Body of pancreas (tissue), 4 donors: ENCODE results near the gene ANKRD31. TPM values are rescaled to one million over a fixed set of nuclear protein-coding genes. Genes with fewer than 3 reads are reported as not detected.

ENCODE experiments used
- ATAC-seq: fragments of 150-250 bp; one replicate; pipeline ENCODE4 v1.9.1; 2016
- DNase-seq, 4 donors: peaks; one replicate each; pipeline ENCODE4 v3.0.0-alpha.2; 2019
- H3K27ac ChIP-seq, 4 donors: fragments of 200-600 bp; sonication (generic); 1 replicate in 3 of 4; 2 replicates in 1 of 4; pipeline versions ENCODE4 v1.5.1 to v1.6.1; 2016 to 2019; ENCODE audit warnings: mild to moderate bottlenecking in 1 of 4, mixed read lengths in 1 of 4, moderate library complexity in 1 of 4
- H3K27me3 ChIP-seq, 2 donors: fragments of 200-600 bp; sonication (generic); one replicate each; pipeline ENCODE4 v1.6.0; 2016; ENCODE audit warnings: mild to moderate bottlenecking in 1 of 2
- H3K36me3 ChIP-seq, 2 donors: fragments of 200-600 bp; sonication (generic); replicated peaks in 1 of 2; 2 replicates each; pipeline ENCODE4 v1.5.1; 2016; ENCODE audit warnings: low read depth in 2 of 2; ENCODE audit not compliant: insufficient read depth in 1 of 2
- H3K4me1 ChIP-seq: fragments of 200-600 bp; sonication (generic); one replicate; pipeline ENCODE4 v1.6.0; 2016
- H3K4me3 ChIP-seq, 2 donors: fragments of 200-600 bp; sonication (generic); 1 replicate in 1 of 2; 2 replicates in 1 of 2; pipeline ENCODE4 v1.5.1; 2016 to 2019
- H3K9me3 ChIP-seq, 3 donors: fragments of 200-600 bp; sonication (generic); 1 replicate in 2 of 3; 2 replicates in 1 of 3; pipeline ENCODE4 v1.5.1; 2016
- CTCF ChIP-seq, 7 experiments: fragments of 450-650 bp in 4 of 7; fragments of 200-600 bp in 3 of 7; sonication (generic) in 3 of 7; IDR thresholded peaks; one replicate each; pipeline ENCODE4 v1.5.1; 2016 to 2019; ENCODE audit warnings: antibody characterized with exemption in 7 of 7
- POLR2A ChIP-seq, 3 donors: fragments of 450-650 bp; IDR thresholded peaks; one replicate each; pipeline ENCODE4 v1.6.1; 2016; ENCODE audit warnings: antibody characterized with exemption in 3 of 3, mild to moderate bottlenecking in 2 of 3
- WGBS, 2 donors: methylation state at CpG; one replicate each; pipeline ENCODE4 v1.1.5; 2017; 5-methylcytosine and 5-hydroxymethylcytosine counted together
- intact Hi-C: fragments of 100-400 bp; cut with DNase I; formaldehyde crosslinking; loops from one replicate; pipeline ENCODE4 v1.15.1; 2023
- total RNA-seq, 2 donors: library from RNA; depleted of rRNA; stranded (reverse); fragments of >200 nt; gene quantifications; one replicate each; pipeline ENCODE4 v1.1.0, GENCODE V29; 2016

ANKRD31 gene
- total RNA-seq, 2 donors from 2014 or later, result 0.33 to 0.78 TPM

GRCh38 chr5:75059912-75060545 is 176.6 kb downstream of the ANKRD31 start:
- no peak overlapping the region for H3K4me3 ChIP-seq
- H3K36me3 ChIP-seq, result no peaks in the 10 kb centered on the region
- WGBS, 2 donors, result 64 to 81% methylated on average over 4 of the region's 4 CpGs
- H3K9me3 ChIP-seq, result no peaks in the 10 kb centered on the region
- no peaks in the 10 kb centered on the region for H3K4me1 ChIP-seq
- ATAC-seq (no peak), DNase-seq (no peak)
- H3K27me3 ChIP-seq, result no peaks in the 10 kb centered on the region
- intact Hi-C loops, result loop anchor here (10.0 kb wide), 1 partner anchor 125 kb away; no protein-coding TSS in a partner anchor
- no peak overlapping the region for H3K27ac ChIP-seq
- TF ChIP-seq POLR2A (IDR thresholded peaks at IDR 0.05) (no peak), CTCF (IDR thresholded peaks at IDR 0.05) (no peak)

- intact Hi-C loops, result loop anchor here (10.0 kb wide), 1 partner anchor 124 kb away; no protein-coding TSS in a partner anchor
- Histone ChIP-seq H3K27ac (no peak overlapping the region), H3K4me1 (peaks cover 7% of the 10 kb centered on the region), H3K4me3 (no peak overlapping the region), H3K9me3 (no peaks in the 10 kb centered on the region), H3K36me3 (no peaks in the 10 kb centered on the region), H3K27me3 (no peaks in the 10 kb centered on the region)
- TF ChIP-seq POLR2A (IDR thresholded peaks at IDR 0.05) (no peak), CTCF (IDR thresholded peaks at IDR 0.05) (no peak)
- ATAC-seq (no peak), DNase-seq (no peak)
- 86 to 93% methylated on average over 3 of the region's 3 CpGs for WGBS, 2 donors
Measured at GRCh38 chr5:75058986-75059535, 177.6 kb downstream of the ANKRD31 start.

GRCh38 chr5:75057561-75057960 is 179.1 kb downstream of the ANKRD31 start:
- Histone ChIP-seq H3K27ac (no peak overlapping the region), H3K36me3 (no peaks in the 10 kb centered on the region), H3K9me3 (no peaks in the 10 kb centered on the region), H3K4me3 (no peak overlapping the region), H3K27me3 (no peaks in the 10 kb centered on the region), H3K4me1 (peaks cover 7% of the 10 kb centered on the region)
- TF ChIP-seq POLR2A (IDR thresholded peaks at IDR 0.05) (no peak), CTCF (IDR thresholded peaks at IDR 0.05) (no peak)
- no peak for ATAC-seq
- DNase-seq, result no peak
- 45 to 46% methylated on average over 2 of the region's 2 CpGs for WGBS, 2 donors
- intact Hi-C loops, result loop anchor here (10.0 kb wide), 1 partner anchor 123 kb away; no protein-coding TSS in a partner anchor

- intact Hi-C loops, result loop anchor here (10.0 kb wide), 1 partner anchor 121 kb away; no protein-coding TSS in a partner anchor
- no peak overlapping the region for H3K27ac ChIP-seq
- ATAC-seq, result no peak
Measured at GRCh38 chr5:75055727-75056144, 180.9 kb downstream of the ANKRD31 start.

DNA sequence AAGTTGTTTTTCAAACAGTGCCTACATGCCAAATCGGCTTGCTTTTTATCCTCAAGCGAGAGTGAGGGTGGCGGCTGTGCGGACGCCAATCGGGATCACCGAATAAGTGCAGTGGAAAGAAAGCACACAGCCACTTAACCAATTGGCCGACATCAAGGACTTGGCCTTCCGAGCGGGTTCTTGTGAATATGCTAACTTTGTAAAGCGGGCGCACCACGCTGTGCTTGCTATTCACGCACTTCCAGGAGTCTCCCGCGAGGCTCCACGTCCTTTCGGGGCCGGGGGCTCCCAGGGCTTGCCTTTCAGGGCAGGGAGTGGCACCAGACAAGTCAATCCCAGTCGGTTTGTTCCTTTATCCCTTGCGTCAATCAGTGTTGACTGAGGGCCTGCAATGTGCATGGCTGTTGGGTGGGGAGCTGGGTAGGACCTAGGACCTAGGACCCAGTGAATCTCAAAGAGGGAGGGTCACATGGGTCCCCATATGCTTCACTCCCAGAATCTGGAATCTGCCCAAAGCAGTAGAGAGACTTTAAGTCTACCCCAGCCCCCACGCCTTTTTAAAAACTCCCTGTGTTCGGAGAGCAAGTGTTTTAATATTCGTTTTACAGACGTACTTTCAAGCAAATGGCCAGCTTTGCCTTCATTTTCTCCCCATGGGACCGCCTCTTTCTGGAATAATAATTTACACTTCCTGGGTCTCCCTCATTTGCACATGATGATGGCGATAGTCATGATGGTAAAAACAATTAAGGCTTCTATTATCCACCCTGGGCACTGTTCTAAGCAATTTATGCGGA is 182.3 kb downstream of the ANKRD31 start:
- ATAC-seq, result peak; percentile 25

More at GRCh38 chr5:75055727-75056144, 180.9 kb downstream of the ANKRD31 start:
- Histone ChIP-seq H3K4me1 (peaks cover 20% of the 10 kb centered on the region), H3K36me3 (no peaks in the 10 kb centered on the region), H3K9me3 (no peaks in the 10 kb centered on the region), H3K4me3 (no peak overlapping the region), H3K27me3 (no peaks in the 10 kb centered on the region)
- WGBS, 2 donors, result 57 to 91% methylated on average over 1 of the region's 1 CpG
- TF ChIP-seq POLR2A (IDR thresholded peaks at IDR 0.05), result no peak
- DNase-seq, result no peak

More for the DNA sequence above, 182.3 kb downstream of the ANKRD31 start:
- DNase-seq, result peak; percentile 49 to 67 (median 54)
- peaks cover 33% of the 10 kb centered on the region for H3K4me1 ChIP-seq
- no peaks in the 10 kb centered on the region for H3K9me3 ChIP-seq
- 17 to 27% methylated on average over 15 to 28 of the region's 28 CpGs for WGBS, 2 donors
- H3K27ac ChIP-seq, result peak overlapping the region; percentile 76 to 94 (median 91)
- TF ChIP-seq POLR2A (IDR thresholded peaks at IDR 0.05), result no peak
- TF ChIP-seq CTCF (IDR thresholded peaks at IDR 0.05), result no peak
- no peaks in the 10 kb centered on the region for H3K27me3 ChIP-seq
- H3K36me3 ChIP-seq, result no peaks in the 10 kb centered on the region
- intact Hi-C loops, result loop anchor here (10.0 kb wide), 1 partner anchor 120 kb away; no protein-coding TSS in a partner anchor
- peak overlapping the region; percentile 84 to 87 for H3K4me3 ChIP-seq
